ENCODE measurements around the gene CTSO.
A peak's percentile ranks its signal among the peaks of the same experiment; 100 is the strongest.

CTSO gene

GRCh38 chr4:155973639-155974475, 20.2 kb upstream of the CTSO start:
- no peak overlapping the region for H3K4me3 ChIP-seq (ENCODE audit: low read depth, low read length)
- no peak overlapping the region for H3K27ac ChIP-seq (ENCODE audit: low read depth, low read length)
- no peaks in the 10 kb centered on the region for H3K27me3 ChIP-seq (ENCODE audit: insufficient read depth, low read length)
- H2AFZ ChIP-seq (ENCODE audit: low read length, unreplicated experiment): no peak overlapping the region
- no peaks in the 10 kb centered on the region for H3K79me2 ChIP-seq (ENCODE audit: control insufficient read depth, insufficient read depth, low read length, unreplicated experiment)
- no peaks in the 10 kb centered on the region for H3K36me3 ChIP-seq (ENCODE audit: insufficient read depth, low read length)
- peaks cover 16% of the 10 kb centered on the region for H3K4me1 ChIP-seq (ENCODE audit: control insufficient read depth, insufficient read depth, low read length, unreplicated experiment)

- Histone ChIP-seq H3K79me2 (ENCODE audit: control insufficient read depth, insufficient read depth, low read length, unreplicated experiment) (no peaks in the 10 kb centered on the region), H2AFZ (ENCODE audit: low read length, unreplicated experiment) (no peak overlapping the region), H3K27ac (ENCODE audit: low read depth, low read length) (no peak overlapping the region), H3K27me3 (ENCODE audit: insufficient read depth, low read length) (no peaks in the 10 kb centered on the region), H3K4me1 (ENCODE audit: control insufficient read depth, insufficient read depth, low read length, unreplicated experiment) (peaks cover 16% of the 10 kb centered on the region), H3K4me3 (ENCODE audit: low read depth, low read length) (no peak overlapping the region), H3K36me3 (ENCODE audit: insufficient read depth, low read length) (no peaks in the 10 kb centered on the region)
Observed at GRCh38 chr4:155972098-155972497, 18.4 kb upstream of the CTSO start.

GRCh38 chr4:155966731-155967395, 13.2 kb upstream of the CTSO start:
- no peaks in the 10 kb centered on the region for H3K27me3 ChIP-seq (ENCODE audit: insufficient read depth, low read length)
- H2AFZ ChIP-seq (ENCODE audit: low read length, unreplicated experiment): no peak overlapping the region
- H3K27ac ChIP-seq (ENCODE audit: low read depth, low read length): no peak overlapping the region
- no peaks in the 10 kb centered on the region for H3K36me3 ChIP-seq (ENCODE audit: insufficient read depth, low read length)
- no peaks in the 10 kb centered on the region for H3K79me2 ChIP-seq (ENCODE audit: control insufficient read depth, insufficient read depth, low read length, unreplicated experiment)
- no peak overlapping the region for H3K4me3 ChIP-seq (ENCODE audit: low read depth, low read length)
- H3K4me1 ChIP-seq (ENCODE audit: control insufficient read depth, insufficient read depth, low read length, unreplicated experiment): peaks cover 3% of the 10 kb centered on the region

DNA sequence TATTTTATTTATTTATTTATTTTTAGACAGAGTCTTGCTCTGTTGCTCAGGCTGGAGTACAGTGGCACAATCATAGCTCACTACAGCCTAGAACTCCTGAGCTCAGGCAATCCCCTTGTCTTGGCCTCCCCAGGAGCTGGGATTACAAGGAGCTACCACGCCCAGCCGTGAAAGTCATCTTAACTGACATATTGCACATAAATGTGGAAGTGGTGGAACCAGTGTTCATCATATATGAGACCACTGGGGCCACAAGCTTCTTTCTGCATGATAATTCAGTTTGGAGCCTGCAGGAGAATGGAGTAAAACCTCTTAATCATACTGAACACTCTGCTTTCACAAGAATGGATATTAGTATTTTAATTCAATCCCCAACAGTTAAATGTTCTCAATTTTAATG, 12.5 kb upstream of the CTSO start:
- no peaks in the 10 kb centered on the region for H3K79me2 ChIP-seq (ENCODE audit: control insufficient read depth, insufficient read depth, low read length, unreplicated experiment)
- no peaks in the 10 kb centered on the region for H3K27me3 ChIP-seq (ENCODE audit: insufficient read depth, low read length)
- H3K36me3 ChIP-seq (ENCODE audit: insufficient read depth, low read length): no peaks in the 10 kb centered on the region
- H3K27ac ChIP-seq (ENCODE audit: low read depth, low read length): no peak overlapping the region
- peaks cover 3% of the 10 kb centered on the region for H3K4me1 ChIP-seq (ENCODE audit: control insufficient read depth, insufficient read depth, low read length, unreplicated experiment)
- no peak overlapping the region for H3K4me3 ChIP-seq (ENCODE audit: low read depth, low read length)
- no peak overlapping the region for H2AFZ ChIP-seq (ENCODE audit: low read length, unreplicated experiment)

- H3K4me1 ChIP-seq (ENCODE audit: control insufficient read depth, insufficient read depth, low read length, unreplicated experiment): peaks cover 3% of the 10 kb centered on the region
Observed at GRCh38 chr4:155964016-155964891, 10.6 kb upstream of the CTSO start.

DNA sequence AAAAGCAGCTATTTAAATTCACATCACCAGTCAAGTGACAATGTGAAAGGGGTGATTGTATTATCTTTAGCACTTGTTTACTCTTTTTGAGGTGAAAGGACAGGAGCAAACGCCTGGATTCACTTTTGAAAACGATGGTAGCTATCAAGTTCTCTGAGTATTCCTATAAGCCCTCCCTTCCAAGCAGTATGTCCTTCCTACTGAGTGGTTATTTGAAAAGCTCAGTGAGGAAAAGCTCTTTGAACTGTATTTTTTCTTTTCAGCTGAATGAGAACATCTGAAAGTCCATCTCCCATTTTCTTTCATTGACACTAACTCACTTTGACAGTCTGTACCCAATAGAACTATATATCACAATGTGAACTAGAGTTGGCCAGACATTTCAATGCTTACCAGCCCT, 9.1 kb upstream of the CTSO start:
- no peaks in the 10 kb centered on the region for H3K36me3 ChIP-seq (ENCODE audit: insufficient read depth, low read length)
- H2AFZ ChIP-seq (ENCODE audit: low read length, unreplicated experiment): no peak overlapping the region
- H3K4me3 ChIP-seq (ENCODE audit: low read depth, low read length): no peak overlapping the region
- no peaks in the 10 kb centered on the region for H3K27me3 ChIP-seq (ENCODE audit: insufficient read depth, low read length)
- H3K27ac ChIP-seq (ENCODE audit: low read depth, low read length): no peak overlapping the region
- H3K79me2 ChIP-seq (ENCODE audit: control insufficient read depth, insufficient read depth, low read length, unreplicated experiment): no peaks in the 10 kb centered on the region
- H3K4me1 ChIP-seq (ENCODE audit: control insufficient read depth, insufficient read depth, low read length, unreplicated experiment): peaks cover 3% of the 10 kb centered on the region

More at GRCh38 chr4:155964016-155964891, 10.6 kb upstream of the CTSO start:
- Histone ChIP-seq H3K4me3 (ENCODE audit: low read depth, low read length) (no peak overlapping the region), H3K36me3 (ENCODE audit: insufficient read depth, low read length) (no peaks in the 10 kb centered on the region), H2AFZ (ENCODE audit: low read length, unreplicated experiment) (peak overlapping the region; percentile 64), H3K27me3 (ENCODE audit: insufficient read depth, low read length) (no peaks in the 10 kb centered on the region), H3K27ac (ENCODE audit: low read depth, low read length) (no peak overlapping the region), H3K79me2 (ENCODE audit: control insufficient read depth, insufficient read depth, low read length, unreplicated experiment) (no peaks in the 10 kb centered on the region)

DNA sequence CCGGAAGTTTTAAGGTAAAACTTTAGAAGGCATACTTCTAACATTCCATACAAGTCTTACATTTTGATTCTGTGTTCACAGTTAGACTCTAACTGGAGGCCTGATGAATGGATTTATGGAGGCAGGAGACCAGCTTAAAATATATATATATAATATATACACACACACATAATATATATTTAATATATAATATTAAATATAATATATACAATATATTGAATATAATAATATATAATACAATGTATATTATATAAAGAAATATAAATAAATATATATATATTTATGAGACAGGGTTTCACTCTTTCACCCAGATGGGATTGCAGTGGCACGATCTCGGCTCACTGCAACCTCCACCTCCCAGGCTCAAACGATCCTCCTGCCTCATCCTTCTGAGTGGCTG, 7.9 kb upstream of the CTSO start:
- Histone ChIP-seq H3K4me1 (ENCODE audit: control insufficient read depth, insufficient read depth, low read length, unreplicated experiment) (peaks cover 3% of the 10 kb centered on the region), H3K27ac (ENCODE audit: low read depth, low read length) (no peak overlapping the region)

DNA sequence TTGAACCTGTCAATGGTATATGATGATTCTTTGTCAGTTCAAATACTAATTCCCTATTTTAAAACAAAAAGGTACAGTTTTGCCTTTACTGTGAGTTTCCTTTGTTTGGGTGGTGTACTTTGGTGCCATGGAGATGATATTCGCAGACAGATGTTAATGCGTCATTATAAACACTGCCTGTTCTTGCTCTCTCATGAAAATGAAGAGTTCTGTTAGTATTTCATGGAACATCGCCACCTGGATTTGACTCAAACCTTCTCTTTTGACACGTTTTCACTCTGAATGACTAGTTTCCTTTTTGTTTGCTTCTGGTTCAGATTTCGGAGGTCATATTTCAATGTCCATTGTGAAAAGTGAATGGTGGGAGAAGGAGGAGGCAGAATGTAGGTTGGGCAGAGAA, 6.9 kb upstream of the CTSO start:
- H2AFZ ChIP-seq (ENCODE audit: low read length, unreplicated experiment): peak overlapping the region; percentile 41
- no peaks in the 10 kb centered on the region for H3K27me3 ChIP-seq (ENCODE audit: insufficient read depth, low read length)
- no peak overlapping the region for H3K4me3 ChIP-seq (ENCODE audit: low read depth, low read length)
- H3K27ac ChIP-seq (ENCODE audit: low read depth, low read length): no peak overlapping the region
- H3K79me2 ChIP-seq (ENCODE audit: control insufficient read depth, insufficient read depth, low read length, unreplicated experiment): no peaks in the 10 kb centered on the region
- H3K36me3 ChIP-seq (ENCODE audit: insufficient read depth, low read length): no peaks in the 10 kb centered on the region
- peaks cover 3% of the 10 kb centered on the region for H3K4me1 ChIP-seq (ENCODE audit: control insufficient read depth, insufficient read depth, low read length, unreplicated experiment)

More for the DNA sequence above, 7.9 kb upstream of the CTSO start:
- Histone ChIP-seq H3K4me3 (ENCODE audit: low read depth, low read length) (no peak overlapping the region), H3K79me2 (ENCODE audit: control insufficient read depth, insufficient read depth, low read length, unreplicated experiment) (no peaks in the 10 kb centered on the region), H3K36me3 (ENCODE audit: insufficient read depth, low read length) (no peaks in the 10 kb centered on the region), H3K27me3 (ENCODE audit: insufficient read depth, low read length) (no peaks in the 10 kb centered on the region), H2AFZ (ENCODE audit: low read length, unreplicated experiment) (no peak overlapping the region)

DNA sequence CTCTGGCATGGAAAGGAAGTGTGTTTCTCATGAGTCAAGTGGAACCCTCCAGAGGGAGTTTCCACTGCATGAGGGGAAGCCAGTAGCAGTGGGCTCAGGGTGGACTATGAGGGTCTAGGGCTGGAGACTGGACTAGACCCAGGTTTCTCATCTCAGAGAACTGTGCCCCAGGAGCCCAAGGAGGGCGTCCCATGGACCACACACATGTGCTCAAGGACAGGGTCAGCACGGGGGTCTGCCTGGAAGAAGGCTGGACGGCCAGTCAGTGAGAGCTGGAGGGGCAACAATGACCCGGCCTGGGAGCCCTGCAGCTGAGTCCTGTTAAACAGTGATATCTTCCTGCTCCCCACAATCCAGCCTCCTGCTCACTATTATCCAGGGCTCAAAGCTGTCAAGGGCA, 5.8 kb upstream of the CTSO start:
- Histone ChIP-seq H3K27me3 (ENCODE audit: insufficient read depth, low read length) (no peaks in the 10 kb centered on the region), H3K4me3 (ENCODE audit: low read depth, low read length) (no peak overlapping the region), H2AFZ (ENCODE audit: low read length, unreplicated experiment) (no peak overlapping the region), H3K79me2 (ENCODE audit: control insufficient read depth, insufficient read depth, low read length, unreplicated experiment) (no peaks in the 10 kb centered on the region), H3K27ac (ENCODE audit: low read depth, low read length) (no peak overlapping the region), H3K36me3 (ENCODE audit: insufficient read depth, low read length) (no peaks in the 10 kb centered on the region), H3K4me1 (ENCODE audit: control insufficient read depth, insufficient read depth, low read length, unreplicated experiment) (peaks cover 3% of the 10 kb centered on the region)

GRCh38 chr4:155956461-155956860, 2.8 kb upstream of the CTSO start:
- Histone ChIP-seq H3K36me3 (ENCODE audit: insufficient read depth, low read length) (no peaks in the 10 kb centered on the region), H3K4me1 (ENCODE audit: control insufficient read depth, insufficient read depth, low read length, unreplicated experiment) (peaks cover 4% of the 10 kb centered on the region), H3K79me2 (ENCODE audit: control insufficient read depth, insufficient read depth, low read length, unreplicated experiment) (no peaks in the 10 kb centered on the region), H3K27ac (ENCODE audit: low read depth, low read length) (no peak overlapping the region), H2AFZ (ENCODE audit: low read length, unreplicated experiment) (no peak overlapping the region), H3K27me3 (ENCODE audit: insufficient read depth, low read length) (no peaks in the 10 kb centered on the region), H3K4me3 (ENCODE audit: low read depth, low read length) (no peak overlapping the region)
